AG09309 (cell line): Measurements from ENCODE around the gene SLIT3.

Source experiments
- DNase-seq: peaks from one replicate; pipeline ENCODE4 v3.0.0-alpha.2; 2010; ENCODE audit warnings: low read depth
- H3K4me3 ChIP-seq: 2 replicates; pipeline ENCODE4 v1.5.1; 2011; ENCODE audit warnings: mild to moderate bottlenecking, low read depth, low read length, moderate library complexity; ENCODE audit not compliant: control insufficient read depth
- TF ChIP-seq, protein P1 (sequence below): IDR thresholded peaks from 2 replicates; pipeline ENCODE4 v1.5.1; 2011; ENCODE audit warnings: mild to moderate bottlenecking, low read depth, low read length, inconsistent platforms; ENCODE audit not compliant: insufficient read depth, control insufficient read depth; ENCODE audit errors: missing control alignments

The SLIT3 gene

DNA sequence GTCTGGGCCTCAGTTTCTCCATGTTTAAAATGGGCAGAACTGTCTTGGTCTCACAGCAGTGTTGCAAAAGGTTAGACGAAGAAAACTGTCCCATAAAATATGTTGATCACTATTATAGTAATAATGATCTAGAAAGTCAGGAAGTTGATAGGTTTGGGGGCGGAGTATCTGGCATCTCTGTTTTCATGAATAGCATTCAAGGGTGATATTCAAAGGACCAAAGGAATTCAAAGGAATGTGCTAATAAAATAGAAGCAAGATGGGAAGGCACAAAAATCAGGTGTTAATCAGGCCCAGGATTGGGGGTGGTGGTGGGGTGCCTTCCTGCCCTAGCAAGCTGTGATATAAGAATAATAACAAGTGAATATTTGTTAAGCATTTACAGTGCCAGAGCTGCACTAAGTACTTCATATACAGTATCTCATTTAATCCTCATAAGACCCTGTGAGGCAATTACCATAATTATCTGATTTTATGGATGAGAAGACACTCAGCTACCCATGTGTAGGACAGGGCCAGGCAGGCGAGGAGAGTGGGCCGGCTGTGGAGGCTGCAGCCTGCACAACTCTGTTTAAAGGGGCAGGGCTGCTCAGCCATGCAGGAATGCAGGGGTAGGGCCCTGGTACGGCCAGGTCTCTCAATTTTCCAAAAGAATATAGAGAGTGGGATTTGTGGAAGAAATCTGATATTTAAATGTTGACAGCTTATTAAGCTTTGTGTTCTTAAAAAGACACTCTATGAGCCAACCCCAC, 579.8 kb downstream of the SLIT3 start:
- no peak overlapping the region for H3K4me3 ChIP-seq
- no peak for DNase-seq
- TF ChIP-seq, protein P1, sequence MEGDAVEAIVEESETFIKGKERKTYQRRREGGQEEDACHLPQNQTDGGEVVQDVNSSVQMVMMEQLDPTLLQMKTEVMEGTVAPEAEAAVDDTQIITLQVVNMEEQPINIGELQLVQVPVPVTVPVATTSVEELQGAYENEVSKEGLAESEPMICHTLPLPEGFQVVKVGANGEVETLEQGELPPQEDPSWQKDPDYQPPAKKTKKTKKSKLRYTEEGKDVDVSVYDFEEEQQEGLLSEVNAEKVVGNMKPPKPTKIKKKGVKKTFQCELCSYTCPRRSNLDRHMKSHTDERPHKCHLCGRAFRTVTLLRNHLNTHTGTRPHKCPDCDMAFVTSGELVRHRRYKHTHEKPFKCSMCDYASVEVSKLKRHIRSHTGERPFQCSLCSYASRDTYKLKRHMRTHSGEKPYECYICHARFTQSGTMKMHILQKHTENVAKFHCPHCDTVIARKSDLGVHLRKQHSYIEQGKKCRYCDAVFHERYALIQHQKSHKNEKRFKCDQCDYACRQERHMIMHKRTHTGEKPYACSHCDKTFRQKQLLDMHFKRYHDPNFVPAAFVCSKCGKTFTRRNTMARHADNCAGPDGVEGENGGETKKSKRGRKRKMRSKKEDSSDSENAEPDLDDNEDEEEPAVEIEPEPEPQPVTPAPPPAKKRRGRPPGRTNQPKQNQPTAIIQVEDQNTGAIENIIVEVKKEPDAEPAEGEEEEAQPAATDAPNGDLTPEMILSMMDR, result no peak

DNA sequence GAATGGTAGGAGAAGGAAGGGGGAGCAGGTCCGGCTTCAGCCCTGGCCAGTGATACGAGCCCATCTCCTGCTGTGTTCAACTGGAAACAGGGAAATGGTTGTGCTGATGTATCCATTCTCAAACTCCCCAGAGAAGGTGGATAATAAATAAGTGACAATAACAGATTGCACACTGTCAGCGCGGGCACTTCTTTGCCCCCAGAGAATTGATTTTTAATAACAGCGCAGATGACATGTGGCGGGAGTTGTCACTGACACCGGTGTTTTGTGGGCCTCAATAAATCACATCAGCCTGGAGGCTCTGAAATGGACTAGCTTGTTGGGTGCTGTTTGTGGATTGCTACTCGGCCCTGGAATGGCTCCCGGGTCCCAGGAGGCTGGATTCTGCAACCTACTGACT, 580.4 kb downstream of the SLIT3 start:
- no peak overlapping the region for H3K4me3 ChIP-seq
- DNase-seq, result no peak
- TF ChIP-seq, protein P1, result no peak

DNA sequence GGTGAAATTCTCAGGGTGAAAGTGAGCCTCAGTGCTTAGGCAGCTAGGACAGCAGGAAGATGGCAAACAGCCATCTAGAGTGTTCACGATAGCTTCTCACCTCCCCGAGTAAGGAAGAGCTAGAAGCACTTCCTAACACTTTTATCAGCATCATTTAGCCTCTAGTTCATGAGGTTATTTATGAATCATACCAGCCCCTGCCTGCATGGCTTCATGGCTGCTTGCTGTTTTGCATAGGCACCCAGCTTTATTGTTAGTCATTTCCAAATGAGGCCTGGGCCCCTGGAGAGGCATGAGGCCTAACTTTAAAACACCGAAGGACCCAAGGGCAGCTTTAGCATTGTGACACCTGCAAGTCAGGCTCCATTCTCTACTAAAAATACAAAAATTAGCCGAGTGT, 586.9 kb downstream of the SLIT3 start:
- DNase-seq, result no peak
- H3K4me3 ChIP-seq, result no peak overlapping the region
- TF ChIP-seq, protein P1, result no peak

DNA sequence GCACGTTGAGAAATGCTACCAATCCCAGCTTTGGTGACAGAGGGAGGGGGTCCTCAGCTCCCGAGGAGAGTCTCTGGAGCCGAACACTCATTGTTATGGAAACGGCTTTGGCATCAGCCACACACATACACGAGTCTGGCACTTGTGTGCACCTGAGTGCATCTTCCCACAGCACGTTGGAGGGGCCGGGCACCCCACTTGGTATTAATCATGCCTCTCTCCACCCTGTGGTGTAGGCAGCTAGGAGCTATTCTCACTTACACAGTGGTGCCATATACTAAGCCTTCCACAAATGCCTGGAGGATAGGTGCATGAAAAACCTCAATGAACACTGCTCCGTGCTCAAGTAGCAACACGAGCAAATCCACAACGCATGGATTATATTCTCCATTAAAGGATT, 587.9 kb downstream of the SLIT3 start:
- H3K4me3 ChIP-seq, result no peak overlapping the region
- TF ChIP-seq, protein P1, result no peak
- no peak for DNase-seq

DNA sequence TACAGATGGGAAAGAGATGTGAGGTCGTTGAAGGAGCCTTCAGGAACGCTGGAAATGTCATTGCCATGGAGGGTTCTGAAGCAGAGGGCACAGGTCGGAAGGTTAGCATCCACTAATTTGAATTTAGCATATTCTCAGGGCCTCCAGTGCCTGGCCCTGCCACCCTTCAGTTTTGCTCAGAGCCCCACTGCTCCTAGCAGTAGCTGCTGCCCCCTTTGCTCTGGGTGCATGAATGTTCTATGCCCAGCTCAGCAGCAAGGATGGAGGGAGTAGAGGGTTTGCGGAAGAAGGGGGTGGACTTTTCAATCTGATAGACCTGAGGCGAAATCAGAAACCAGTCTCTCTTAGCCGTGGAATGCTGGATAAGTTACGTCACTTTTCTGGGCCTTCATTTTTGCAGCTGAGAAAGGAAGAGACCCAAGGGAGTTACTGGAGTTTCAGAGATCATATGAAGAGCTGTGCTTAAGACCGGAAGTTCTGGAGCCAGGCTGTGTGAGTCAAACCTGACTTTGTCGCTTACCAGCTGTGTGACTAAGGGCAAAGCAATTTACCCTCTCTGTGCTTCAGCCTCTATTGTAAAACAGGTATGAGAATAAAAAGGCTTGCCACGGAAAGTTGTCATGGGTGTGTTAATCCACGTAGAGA, 588.5 kb downstream of the SLIT3 start:
- TF ChIP-seq, protein P1, result no peak
- no peak overlapping the region for H3K4me3 ChIP-seq
- DNase-seq, result peak; percentile 93

DNA sequence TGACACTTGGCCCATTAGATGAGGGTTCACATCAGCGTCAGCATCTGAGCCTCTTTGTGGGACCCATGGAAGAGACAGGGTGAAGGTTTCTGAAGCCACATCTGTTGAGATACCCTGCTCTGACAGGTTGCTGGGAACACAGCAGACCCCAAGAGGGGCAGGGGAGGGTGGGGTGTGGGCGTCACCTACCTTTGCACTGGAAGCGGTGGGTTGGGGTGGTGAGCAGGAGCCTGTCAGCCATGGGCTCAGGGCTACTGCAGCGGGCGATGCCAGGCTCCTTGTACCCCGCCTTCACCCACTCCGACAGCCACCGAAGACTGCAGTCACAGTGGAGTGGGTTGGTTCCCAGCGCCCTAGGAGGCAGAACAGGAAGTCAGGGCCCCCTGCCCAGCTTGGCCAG, 590.2 kb downstream of the SLIT3 start:
- no peak overlapping the region for H3K4me3 ChIP-seq
- DNase-seq, result no peak
- TF ChIP-seq, protein P1, result no peak
